WTC11 (cell line): ENCODE results near the gene PRSS57. TPM values are rescaled to one million over a fixed set of nuclear protein-coding genes. Genes with fewer than 3 reads are reported as not detected.

Experiments used
- ATAC-seq: fragments of 200-7000 bp; cut with Tn5 transposase; 2 replicates; pipeline ENCODE4 v1.10.0; 2021; ENCODE audit warnings: mild to moderate bottlenecking, moderate library complexity
- CTCF ChIA-PET: fragments of 300-600 bp; sonication (Branson Sonifier 250); formaldehyde crosslinking; loops from one replicate; lab custom pipeline; 2021; ENCODE audit warnings: antibody characterized with exemption; lab: Charles Lee
- POLR2A ChIA-PET: fragments of 350-600 bp; sonication (Branson Sonifier 250); formaldehyde crosslinking; loops from one replicate; lab custom pipeline; 2021; ENCODE audit warnings: antibody characterized with exemption; lab: Charles Lee
- DNase-seq: peaks from one replicate; pipeline ENCODE4 v3.0.0; 2021; ENCODE audit warnings: low spot score
- H3K27ac Mint-ChIP-seq: 2 replicates; pipeline ENCODE4 v1.8.0; 2021; ENCODE audit warnings: mixed read lengths
- H3K27me3 Mint-ChIP-seq: 2 replicates; pipeline ENCODE4 v1.8.0; 2021; ENCODE audit warnings: low read depth, mild to moderate bottlenecking, moderate library complexity, mixed read lengths
- H3K36me3 Mint-ChIP-seq: 2 replicates; pipeline ENCODE4 v1.8.0; 2021; ENCODE audit warnings: mixed read lengths
- H3K4me1 Mint-ChIP-seq: 2 replicates; pipeline ENCODE4 v1.8.0; 2022; ENCODE audit warnings: mixed read lengths
- H3K4me3 Mint-ChIP-seq: 2 replicates; pipeline ENCODE4 v1.8.0; 2021; ENCODE audit warnings: mild to moderate bottlenecking, moderate library complexity, mixed read lengths
- H3K9me3 Mint-ChIP-seq: 2 replicates; pipeline ENCODE4 v1.8.0; 2021; ENCODE audit warnings: mixed read lengths
- ETV6 ChIP-seq: sonication (generic); formaldehyde crosslinking; IDR thresholded peaks from 2 replicates; pipeline ENCODE4 v1.8.1; 2022; ENCODE audit warnings: mild to moderate bottlenecking, missing genetic modification reagents
- GABPB1 ChIP-seq: sonication (generic); formaldehyde crosslinking; IDR thresholded peaks from 2 replicates; pipeline ENCODE4 v1.8.1; 2023; ENCODE audit warnings: mild to moderate bottlenecking, missing genetic modification reagents
- GTF2I ChIP-seq: fragments of 250-450 bp; sonication (Bioruptor Pico); conservative IDR thresholded peaks from 2 replicates; pipeline ENCODE4 v1.4.0; 2021; ENCODE audit warnings: mild to moderate bottlenecking
- NFYB ChIP-seq: sonication (generic); formaldehyde crosslinking; conservative IDR thresholded peaks from 2 replicates; pipeline ENCODE4 v1.8.0; 2022; ENCODE audit warnings: low read depth, missing genetic modification reagents
- RORB ChIP-seq: fragments of 250-450 bp; sonication (Bioruptor Pico); IDR thresholded peaks from 2 replicates; pipeline ENCODE4 v1.9.0; 2021; ENCODE audit warnings: mild to moderate bottlenecking
- SMAD3 ChIP-seq: sonication (generic); formaldehyde crosslinking; IDR thresholded peaks from 2 replicates; pipeline ENCODE4 v1.8.0; 2022; ENCODE audit warnings: missing genetic modification reagents, mild to moderate bottlenecking, borderline replicate concordance
- ZNF138 ChIP-seq: sonication (generic); formaldehyde crosslinking; conservative IDR thresholded peaks from 2 replicates; pipeline ENCODE4 v1.8.1; 2022; ENCODE audit warnings: mild to moderate bottlenecking, moderate library complexity, missing genetic modification reagents
- ZNF219 ChIP-seq: sonication (generic); formaldehyde crosslinking; IDR thresholded peaks from 2 replicates; pipeline ENCODE4 v1.8.0; 2023; ENCODE audit warnings: missing genetic modification reagents, mild to moderate bottlenecking, borderline replicate concordance
- ZNF416 ChIP-seq: fragments of 250-450 bp; sonication (Bioruptor Pico); IDR thresholded peaks from 2 replicates; pipeline ENCODE4 v1.9.0; 2021; ENCODE audit warnings: mild to moderate bottlenecking, inconsistent platforms
- total RNA-seq: library from RNA; stranded (reverse); gene quantifications from 3 replicates; pipeline ENCODE4 v1.2.3, GENCODE V29; 2021
- TF ChIP-seq, protein P1 (sequence below): fragments of 250-450 bp; sonication (Bioruptor Pico); IDR thresholded peaks from 2 replicates; pipeline ENCODE4 v1.9.0; 2021; ENCODE audit warnings: mild to moderate bottlenecking
- TF ChIP-seq, protein P2 (sequence below): sonication (generic); formaldehyde crosslinking; IDR thresholded peaks from 2 replicates; pipeline ENCODE4 v1.8.1; 2022; ENCODE audit warnings: mild to moderate bottlenecking, missing genetic modification reagents, moderate library complexity, borderline replicate concordance
- TF ChIP-seq, protein P3 (sequence below): sonication (generic); formaldehyde crosslinking; IDR thresholded peaks from 2 replicates; pipeline ENCODE4 v1.8.1; 2023; ENCODE audit warnings: mild to moderate bottlenecking, missing genetic modification reagents
- TF ChIP-seq, protein P4 (sequence below): sonication (generic); formaldehyde crosslinking; IDR thresholded peaks from 2 replicates; pipeline ENCODE4 v1.8.0; 2023; ENCODE audit warnings: mild to moderate bottlenecking, missing genetic modification reagents

PRSS57 gene
- total RNA-seq, 1 experiment from 2014 or later, result not detected

- TF ChIP-seq ZNF416 (CRISPR knock-in tag), result no peak
- TF ChIP-seq RORB (CRISPR knock-in tag), result no peak
- TF ChIP-seq, protein P1, sequence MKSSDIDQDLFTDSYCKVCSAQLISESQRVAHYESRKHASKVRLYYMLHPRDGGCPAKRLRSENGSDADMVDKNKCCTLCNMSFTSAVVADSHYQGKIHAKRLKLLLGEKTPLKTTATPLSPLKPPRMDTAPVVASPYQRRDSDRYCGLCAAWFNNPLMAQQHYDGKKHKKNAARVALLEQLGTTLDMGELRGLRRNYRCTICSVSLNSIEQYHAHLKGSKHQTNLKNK (CRISPR knock-in tag), result no peak
Observed at GRCh38 chr19:718991-719512, 23.8 kb upstream of the PRSS57 start (continued).

DNA sequence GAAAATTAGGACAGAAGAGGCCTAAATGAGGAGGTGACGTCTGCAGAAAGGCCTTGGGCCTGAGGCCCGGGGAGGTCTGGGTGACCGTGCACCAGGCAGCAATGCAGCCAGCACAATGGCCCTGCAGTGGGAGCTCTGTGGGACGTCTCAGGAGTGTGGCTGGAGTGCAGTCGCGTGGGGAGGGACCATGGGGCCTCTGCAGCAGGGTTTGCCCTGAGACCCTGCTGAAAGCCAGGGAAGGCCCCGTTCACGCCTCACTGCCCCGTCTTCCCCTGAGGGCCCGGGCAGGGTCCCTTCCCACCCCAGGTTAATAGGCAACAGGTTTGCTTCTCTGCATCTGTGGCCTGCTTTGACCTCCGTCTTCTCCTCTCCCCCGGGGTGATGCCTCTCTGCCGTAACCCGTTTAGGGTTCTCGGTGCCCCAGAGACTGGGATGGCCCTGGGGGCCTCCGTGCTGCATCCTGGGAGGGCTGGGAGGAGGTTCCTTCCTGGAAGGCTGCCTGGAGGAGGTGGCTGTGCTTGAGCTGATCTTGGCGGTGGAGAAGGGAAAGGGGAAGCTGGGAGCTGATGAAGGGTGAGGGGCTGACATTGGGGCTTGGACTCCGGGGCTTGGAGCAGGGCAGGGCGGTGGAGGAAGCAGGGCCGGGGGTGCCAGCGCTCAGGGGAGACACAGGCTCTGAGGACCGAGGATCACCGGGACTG lies 23.1 kb upstream of the PRSS57 start:
- no peak overlapping the region for H3K4me3 Mint-ChIP-seq
- peak overlapping the region; percentile 30; the same call in 1 of the 2 replicates for H3K27ac Mint-ChIP-seq

GRCh38 chr19:715347-715746 lies 20.1 kb upstream of the PRSS57 start:
- no peak overlapping the region for H3K27ac Mint-ChIP-seq
- peaks cover 9% of the 10 kb centered on the region for H3K9me3 Mint-ChIP-seq
- DNase-seq, result no peak
- TF ChIP-seq RORB (CRISPR knock-in tag) (no peak), ZNF219 (CRISPR knock-in tag) (no peak), NFYB (no peak), GABPB1 (CRISPR knock-in tag) (no peak), SMAD3 (CRISPR knock-in tag) (no peak), ETV6 (CRISPR knock-in tag) (no peak), GTF2I (CRISPR knock-in tag) (0 out of 2 replicates have a peak, but pooled peaks have one; percentile 17)
- TF ChIP-seq, protein P2, sequence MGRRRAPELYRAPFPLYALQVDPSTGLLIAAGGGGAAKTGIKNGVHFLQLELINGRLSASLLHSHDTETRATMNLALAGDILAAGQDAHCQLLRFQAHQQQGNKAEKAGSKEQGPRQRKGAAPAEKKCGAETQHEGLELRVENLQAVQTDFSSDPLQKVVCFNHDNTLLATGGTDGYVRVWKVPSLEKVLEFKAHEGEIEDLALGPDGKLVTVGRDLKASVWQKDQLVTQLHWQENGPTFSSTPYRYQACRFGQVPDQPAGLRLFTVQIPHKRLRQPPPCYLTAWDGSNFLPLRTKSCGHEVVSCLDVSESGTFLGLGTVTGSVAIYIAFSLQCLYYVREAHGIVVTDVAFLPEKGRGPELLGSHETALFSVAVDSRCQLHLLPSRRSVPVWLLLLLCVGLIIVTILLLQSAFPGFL (CRISPR knock-in tag), result no peak
- TF ChIP-seq, all 79 proteins: peak for 1
- Mint-ChIP-seq H3K36me3 (0 out of 2 replicates have a peak, but pooled peaks cover 4% of the 10 kb centered on the region), H3K4me3 (no peak overlapping the region), H3K4me1 (peaks cover 19% of the 10 kb centered on the region), H3K27me3 (peaks cover 4% of the 10 kb centered on the region; the same call in 1 of the 2 replicates)
- no peak for ATAC-seq
- CTCF ChIA-PET, result interaction anchor here (0.5 to 0.8 kb wide), 2 partner anchors 54 to 116 kb away, joined by 3 read pairs; no protein-coding TSS in a partner anchor
- POLR2A ChIA-PET, result no interaction called here

More for the DNA sequence above, 23.1 kb upstream of the PRSS57 start:
- TF ChIP-seq, protein P3, sequence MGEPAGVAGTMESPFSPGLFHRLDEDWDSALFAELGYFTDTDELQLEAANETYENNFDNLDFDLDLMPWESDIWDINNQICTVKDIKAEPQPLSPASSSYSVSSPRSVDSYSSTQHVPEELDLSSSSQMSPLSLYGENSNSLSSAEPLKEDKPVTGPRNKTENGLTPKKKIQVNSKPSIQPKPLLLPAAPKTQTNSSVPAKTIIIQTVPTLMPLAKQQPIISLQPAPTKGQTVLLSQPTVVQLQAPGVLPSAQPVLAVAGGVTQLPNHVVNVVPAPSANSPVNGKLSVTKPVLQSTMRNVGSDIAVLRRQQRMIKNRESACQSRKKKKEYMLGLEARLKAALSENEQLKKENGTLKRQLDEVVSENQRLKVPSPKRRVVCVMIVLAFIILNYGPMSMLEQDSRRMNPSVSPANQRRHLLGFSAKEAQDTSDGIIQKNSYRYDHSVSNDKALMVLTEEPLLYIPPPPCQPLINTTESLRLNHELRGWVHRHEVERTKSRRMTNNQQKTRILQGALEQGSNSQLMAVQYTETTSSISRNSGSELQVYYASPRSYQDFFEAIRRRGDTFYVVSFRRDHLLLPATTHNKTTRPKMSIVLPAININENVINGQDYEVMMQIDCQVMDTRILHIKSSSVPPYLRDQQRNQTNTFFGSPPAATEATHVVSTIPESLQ (CRISPR knock-in tag), result no peak
- TF ChIP-seq, protein P4, sequence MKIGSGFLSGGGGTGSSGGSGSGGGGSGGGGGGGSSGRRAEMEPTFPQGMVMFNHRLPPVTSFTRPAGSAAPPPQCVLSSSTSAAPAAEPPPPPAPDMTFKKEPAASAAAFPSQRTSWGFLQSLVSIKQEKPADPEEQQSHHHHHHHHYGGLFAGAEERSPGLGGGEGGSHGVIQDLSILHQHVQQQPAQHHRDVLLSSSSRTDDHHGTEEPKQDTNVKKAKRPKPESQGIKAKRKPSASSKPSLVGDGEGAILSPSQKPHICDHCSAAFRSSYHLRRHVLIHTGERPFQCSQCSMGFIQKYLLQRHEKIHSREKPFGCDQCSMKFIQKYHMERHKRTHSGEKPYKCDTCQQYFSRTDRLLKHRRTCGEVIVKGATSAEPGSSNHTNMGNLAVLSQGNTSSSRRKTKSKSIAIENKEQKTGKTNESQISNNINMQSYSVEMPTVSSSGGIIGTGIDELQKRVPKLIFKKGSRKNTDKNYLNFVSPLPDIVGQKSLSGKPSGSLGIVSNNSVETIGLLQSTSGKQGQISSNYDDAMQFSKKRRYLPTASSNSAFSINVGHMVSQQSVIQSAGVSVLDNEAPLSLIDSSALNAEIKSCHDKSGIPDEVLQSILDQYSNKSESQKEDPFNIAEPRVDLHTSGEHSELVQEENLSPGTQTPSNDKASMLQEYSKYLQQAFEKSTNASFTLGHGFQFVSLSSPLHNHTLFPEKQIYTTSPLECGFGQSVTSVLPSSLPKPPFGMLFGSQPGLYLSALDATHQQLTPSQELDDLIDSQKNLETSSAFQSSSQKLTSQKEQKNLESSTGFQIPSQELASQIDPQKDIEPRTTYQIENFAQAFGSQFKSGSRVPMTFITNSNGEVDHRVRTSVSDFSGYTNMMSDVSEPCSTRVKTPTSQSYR, result no peak
- no peak for TF ChIP-seq ZNF138 (CRISPR knock-in tag)
- TF ChIP-seq, all 79 proteins: peak for 0
- peaks cover 9% of the 10 kb centered on the region for H3K4me1 Mint-ChIP-seq
- no peak for DNase-seq
- ChIA-PET CTCF (interaction anchor here (0.8 to 2.5 kb wide), 7 partner anchors 10 to 48 kb away, joined by 3 to 9 read pairs (median 3); partner anchors contain the start of gene PALM), POLR2A (interaction anchor here (1.3 kb wide), 1 partner anchor 38 kb away, joined by 4 read pairs; no protein-coding TSS in a partner anchor)
- peak; percentile 38 for ATAC-seq
- 0 out of 2 replicates have a peak, but pooled peaks cover 4% of the 10 kb centered on the region for H3K36me3 Mint-ChIP-seq
- peaks cover 9% of the 10 kb centered on the region for H3K9me3 Mint-ChIP-seq
- H3K27me3 Mint-ChIP-seq, result no peaks in the 10 kb centered on the region; the same call in 1 of the 2 replicates
